ENCODE data around the gene CNGA2.

The CNGA2 gene

GRCh38 chrX:151712253-151712652, 22.3 kb upstream of the CNGA2 start:
- DNase-seq: no peak

GRCh38 chrX:151713849-151714248, 20.7 kb upstream of the CNGA2 start:
- no peak for DNase-seq

GRCh38 chrX:151714362-151714761, 20.2 kb upstream of the CNGA2 start:
- DNase-seq: no peak

GRCh38 chrX:151715752-151716151, 18.8 kb upstream of the CNGA2 start, which contains the start of gene FATE1:
Gene FATE1 (plus strand): TSS chrX:151716035. CDS start chrX:151716120, 85 bp downstream.
- no peak for DNase-seq

GRCh38 chrX:151722241-151722846, 12.2 kb upstream of the CNGA2 start:
- DNase-seq: no peak

GRCh38 chrX:151723156-151723760, 11.3 kb upstream of the CNGA2 start:
- no peak for DNase-seq

GRCh38 chrX:151724563-151725337, 9.8 kb upstream of the CNGA2 start:
- DNase-seq: no peak

- DNase-seq: no peak
Measured at GRCh38 chrX:151725338-151725614, 9.3 kb upstream of the CNGA2 start.

GRCh38 chrX:151726751-151727150, 7.8 kb upstream of the CNGA2 start:
- no peak for DNase-seq

- no peak for DNase-seq
Measured at GRCh38 chrX:151727346-151727745, 7.2 kb upstream of the CNGA2 start.

GRCh38 chrX:151729056-151729725, 5.4 kb upstream of the CNGA2 start:
- DNase-seq: no peak

GRCh38 chrX:151735219-151735618, 673 bp downstream of the CNGA2 start:
- no peak for DNase-seq

GRCh38 chrX:151736685-151737084, 2.1 kb downstream of the CNGA2 start:
- no peak for DNase-seq

- DNase-seq: no peak
Measured at GRCh38 chrX:151737494-151737893, 2.9 kb downstream of the CNGA2 start.

- DNase-seq: no peak
Measured at GRCh38 chrX:151738751-151739150, 4.2 kb downstream of the CNGA2 start.

- DNase-seq: no peak
Measured at GRCh38 chrX:151741606-151742005, 7.1 kb downstream of the CNGA2 start.

- DNase-seq: no peak
Measured at GRCh38 chrX:151742311-151742710, 7.8 kb downstream of the CNGA2 start.

GRCh38 chrX:151743651-151744470, 9.3 kb downstream of the CNGA2 start:
- DNase-seq: no peak

GRCh38 chrX:151745651-151746050, 11.1 kb downstream of the CNGA2 start:
- DNase-seq: no peak

- no peak for DNase-seq
Measured at GRCh38 chrX:151746502-151746901, 12.0 kb downstream of the CNGA2 start.

GRCh38 chrX:151750511-151750910, 16.0 kb downstream of the CNGA2 start:
- DNase-seq: no peak

GRCh38 chrX:151752847-151753246, 18.3 kb downstream of the CNGA2 start:
- DNase-seq: no peak

Data from effector CD4-positive, alpha-beta T cell (primary cell).